NCI-H1930 (cell line): ENCODE data around the gene RFTN1.
A peak's percentile ranks its signal among the peaks of the same experiment; 100 is the strongest.

ENCODE experiments used
- DNase-seq, 2 experiments: peaks; one replicate each; lab custom pipeline; 2025; lab: John Stamatoyannopoulos, UW

RFTN1 gene

GRCh38 chr3:16528106-16528505, 14.6 kb upstream of the RFTN1 start:
- no peak for DNase-seq

GRCh38 chr3:16524196-16524595, 10.7 kb upstream of the RFTN1 start:
- no peak for DNase-seq

GRCh38 chr3:16523778-16524177, 10.3 kb upstream of the RFTN1 start:
- no peak for DNase-seq

- DNase-seq: no peak
Measured at GRCh38 chr3:16522834-16523233, 9.3 kb upstream of the RFTN1 start.

GRCh38 chr3:16520970-16521881, 7.7 kb upstream of the RFTN1 start:
- DNase-seq: no peak

GRCh38 chr3:16520241-16520969, 6.9 kb upstream of the RFTN1 start:
- DNase-seq: no peak

- peak; percentile 25 to 37 for DNase-seq
Measured at GRCh38 chr3:16516695-16517481, 3.4 kb upstream of the RFTN1 start.

- DNase-seq: no peak
Measured at GRCh38 chr3:16515885-16516420, 2.5 kb upstream of the RFTN1 start.

GRCh38 chr3:16514755-16515353, 1.4 kb upstream of the RFTN1 start:
- DNase-seq: no peak

GRCh38 chr3:16514021-16514700, 662 bp upstream of the RFTN1 start:
- DNase-seq: no peak

- DNase-seq: no peak
Measured at GRCh38 chr3:16512435-16513140, 911 bp downstream of the RFTN1 start.

- DNase-seq: no peak
Measured at GRCh38 chr3:16511681-16512434, 1.6 kb downstream of the RFTN1 start.

- DNase-seq: no peak
Measured at GRCh38 chr3:16510620-16511319, 2.7 kb downstream of the RFTN1 start.

GRCh38 chr3:16509721-16510619, 3.5 kb downstream of the RFTN1 start:
- DNase-seq: no peak

- no peak for DNase-seq
Measured at GRCh38 chr3:16508591-16508995, 4.9 kb downstream of the RFTN1 start.

- DNase-seq: no peak
Measured at GRCh38 chr3:16508243-16508578, 5.3 kb downstream of the RFTN1 start.

GRCh38 chr3:16507578-16508242, 5.8 kb downstream of the RFTN1 start:
- no peak for DNase-seq
